Gastroesophageal sphincter (tissue), 4 donors: ENCODE results near the gene NRXN3. TPM values are rescaled to one million over a fixed set of nuclear protein-coding genes. Genes with fewer than 3 reads are reported as not detected.

Source experiments
- ATAC-seq: fragments of 150-250 bp; one replicate; pipeline ENCODE4 v1.9.1; 2016; ENCODE audit warnings: mild to moderate bottlenecking, moderate library complexity
- H3K27ac ChIP-seq, 4 donors: fragments of 200-600 bp; sonication (generic) in 3 of 4; 1 replicate in 3 of 4; 2 replicates in 1 of 4; pipeline ENCODE4 v1.5.1; 2016 to 2019
- H3K27me3 ChIP-seq: fragments of 200-600 bp; sonication (generic); one replicate; pipeline ENCODE4 v1.5.1; 2019
- H3K36me3 ChIP-seq, 2 donors: fragments of 200-600 bp; sonication (generic); one replicate each; pipeline ENCODE4 v1.5.1; 2019; ENCODE audit warnings: control low read depth in 1 of 2
- H3K4me1 ChIP-seq, 3 donors: fragments of 200-600 bp; sonication (generic); 1 replicate in 2 of 3; 2 replicates in 1 of 3; pipeline ENCODE4 v1.5.1; 2016 to 2019; ENCODE audit warnings: control low read depth in 2 of 3
- H3K4me3 ChIP-seq, 2 donors: fragments of 200-600 bp; sonication (generic); one replicate each; pipeline ENCODE4 v1.5.1; 2019; ENCODE audit warnings: mild to moderate bottlenecking in 1 of 2, moderate library complexity in 1 of 2
- H3K9me3 ChIP-seq, 3 donors: fragments of 200-600 bp; sonication (generic); one replicate each; pipeline ENCODE4 v1.5.1; 2017 to 2019; ENCODE audit warnings: control low read depth in 2 of 3
- CTCF ChIP-seq, 4 experiments: fragments of 200-600 bp in 2 of 4; fragments of 450-650 bp in 2 of 4; sonication (generic) in 1 of 4; IDR thresholded peaks; one replicate each; pipeline ENCODE4 v1.5.1; 2017 to 2019; ENCODE audit warnings: antibody characterized with exemption in 4 of 4, mild to moderate bottlenecking in 2 of 4, moderate library complexity in 2 of 4
- EP300 ChIP-seq: sonication (generic); formaldehyde crosslinking; IDR thresholded peaks from one replicate; pipeline ENCODE4 v1.6.1; 2017; ENCODE audit warnings: antibody characterized with exemption, mild to moderate bottlenecking
- POLR2A ChIP-seq, 2 donors: fragments of 450-650 bp; IDR thresholded peaks; one replicate each; pipeline ENCODE4 v1.6.1; 2017; ENCODE audit warnings: antibody characterized with exemption in 2 of 2, mild to moderate bottlenecking in 2 of 2, moderate library complexity in 1 of 2
- POLR2AphosphoS5 ChIP-seq: sonication (generic); formaldehyde crosslinking; IDR thresholded peaks from one replicate; pipeline ENCODE4 v1.6.1; 2017; ENCODE audit warnings: antibody characterized with exemption
- WGBS, 2 donors: methylation state at CpG; one replicate each; pipeline ENCODE4 v1.1.5; 2018; ENCODE audit warnings: low coverage in 1 of 2; 5-methylcytosine and 5-hydroxymethylcytosine counted together
- total RNA-seq, 4 donors: library from RNA; depleted of rRNA; stranded (reverse); fragments of >200 nt; gene quantifications; one replicate each; pipeline ENCODE4 v1.1.0, GENCODE V29; 2016

Gene NRXN3
- total RNA-seq, 4 donors from 2014 or later = 74.2 to 192 (median 98.2) TPM

DNA sequence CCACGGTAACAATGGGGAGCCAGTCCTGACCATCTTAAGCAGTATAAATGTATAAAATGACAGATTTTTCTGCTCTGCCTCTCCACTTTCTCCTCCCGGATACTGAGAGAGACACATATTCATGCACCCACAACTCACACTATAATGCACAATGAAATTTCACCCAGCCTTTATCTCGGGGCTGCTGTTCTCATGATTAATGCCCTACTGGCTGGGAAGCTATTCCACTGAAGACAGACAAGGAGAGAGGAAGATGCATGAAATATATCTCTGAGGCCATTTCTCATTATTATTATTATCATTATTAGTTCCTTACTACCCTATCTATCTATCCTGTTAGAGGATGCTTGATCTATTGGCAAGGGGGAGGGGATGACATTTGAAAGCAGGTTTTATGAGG is 1539.4 kb downstream of the NRXN3 start:
- H3K27ac ChIP-seq = no peak overlapping the region
- H3K4me1 ChIP-seq = peaks cover 0 to 24% (median 2%) of the 10 kb centered on the region in 3 donors
- no peaks in the 10 kb centered on the region for H3K27me3 ChIP-seq
- no peak for ATAC-seq
- no peaks in the 10 kb centered on the region for H3K9me3 ChIP-seq
- TF ChIP-seq EP300 (no peak), POLR2AphosphoS5 (no peak), POLR2A (IDR thresholded peaks at IDR 0.05) (no peak), CTCF (IDR thresholded peaks at IDR 0.05) (no peak)
- 41 to 67% methylated on average over 2 to 3 of the region's 3 CpGs for WGBS, 2 donors
- no peaks in the 10 kb centered on the region for H3K36me3 ChIP-seq
- no peak overlapping the region for H3K4me3 ChIP-seq

DNA sequence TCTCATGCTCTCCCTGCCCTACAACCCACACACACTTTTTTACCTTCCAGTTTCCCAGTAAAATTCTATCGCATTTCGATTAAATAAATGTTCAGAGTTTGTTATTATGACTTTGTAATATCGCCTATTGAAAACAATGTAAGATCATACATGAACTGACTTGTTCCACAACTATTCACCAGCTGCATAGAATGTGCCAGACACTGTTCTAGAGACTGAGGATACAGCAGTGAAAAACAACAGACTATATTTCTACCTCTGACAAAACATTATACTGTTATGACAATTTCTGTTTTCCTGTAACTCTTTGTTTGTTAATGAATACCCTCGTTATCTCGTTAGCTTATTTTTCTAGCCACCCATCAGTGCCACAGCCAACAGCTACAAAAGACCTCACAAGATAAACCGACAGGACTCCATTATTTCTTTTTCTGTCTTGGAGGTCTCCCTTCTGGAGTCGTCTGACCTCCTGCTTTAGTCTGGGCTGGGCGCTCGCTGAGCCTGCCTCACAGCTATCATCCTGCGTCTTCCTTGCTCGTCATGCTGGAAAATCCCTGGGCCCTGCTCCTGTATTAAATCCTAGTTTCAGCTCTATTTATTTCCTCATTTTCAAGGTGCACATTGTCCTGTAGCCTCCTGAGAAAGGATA is 1542.3 kb downstream of the NRXN3 start:
- no peak overlapping the region for H3K27ac ChIP-seq
- no peaks in the 10 kb centered on the region for H3K9me3 ChIP-seq
- 64 to 67% methylated on average over 9 to 11 of the region's 11 CpGs for whole genome bisulfite sequencing, 2 donors
- no peak for TF ChIP-seq POLR2A (IDR thresholded peaks at IDR 0.05)
- TF ChIP-seq POLR2AphosphoS5 = no peak
- TF ChIP-seq EP300 = no peak
- TF ChIP-seq CTCF (IDR thresholded peaks at IDR 0.05) = no peak
- no peak overlapping the region for H3K4me3 ChIP-seq
- no peak for ATAC-seq
- no peaks in the 10 kb centered on the region for H3K36me3 ChIP-seq
- H3K4me1 ChIP-seq = peaks cover 0 to 8% (median 0%) of the 10 kb centered on the region in 3 donors
- no peaks in the 10 kb centered on the region for H3K27me3 ChIP-seq

DNA sequence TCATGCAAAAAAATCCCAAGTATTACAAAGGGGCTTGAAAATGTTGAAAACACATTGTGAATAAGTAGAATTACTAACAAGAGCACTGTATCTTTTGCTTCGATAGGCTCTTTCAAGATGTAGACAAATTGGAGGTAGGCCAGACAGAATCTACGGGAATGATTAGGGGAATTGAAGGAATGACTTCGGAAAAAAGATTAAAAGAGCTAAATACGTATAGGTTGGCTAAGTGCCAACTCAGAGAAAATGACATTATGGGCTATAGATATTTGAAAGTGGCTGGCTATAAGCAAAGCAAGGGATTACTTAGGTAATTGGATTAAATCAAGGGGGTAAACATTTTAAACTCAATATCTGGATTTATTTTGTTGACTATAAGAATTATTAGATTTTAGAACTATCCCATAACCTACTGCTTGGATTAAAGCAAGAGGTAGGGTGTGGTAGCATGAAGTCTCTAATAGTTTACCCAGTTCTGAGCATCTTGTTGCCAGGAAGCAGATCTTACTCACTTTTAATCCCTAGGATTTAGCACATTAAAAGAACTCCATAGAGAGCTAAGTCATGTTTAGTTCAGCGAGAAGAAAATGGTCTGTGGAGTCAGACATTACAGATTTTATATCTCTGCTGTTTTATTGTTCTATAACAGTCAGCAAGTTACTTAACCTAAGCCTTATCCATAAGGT is 1551.4 kb downstream of the NRXN3 start:
- no peaks in the 10 kb centered on the region for H3K27me3 ChIP-seq
- H3K27ac ChIP-seq = no peak overlapping the region
- WGBS, 2 donors = 58 to 63% methylated on average over 5 of the region's 5 CpGs
- H3K4me1 ChIP-seq = peaks cover 0 to 19% (median 0%) of the 10 kb centered on the region in 3 donors
- no peak for TF ChIP-seq POLR2A (IDR thresholded peaks at IDR 0.05)
- no peak for TF ChIP-seq CTCF (IDR thresholded peaks at IDR 0.05)
- TF ChIP-seq EP300 = no peak
- no peak for TF ChIP-seq POLR2AphosphoS5
- no peak for ATAC-seq
- H3K9me3 ChIP-seq = no peaks in the 10 kb centered on the region
- no peak overlapping the region for H3K4me3 ChIP-seq
- H3K36me3 ChIP-seq = no peaks in the 10 kb centered on the region

- TF ChIP-seq POLR2AphosphoS5 (no peak), EP300 (no peak), CTCF (IDR thresholded peaks at IDR 0.05) (no peak), POLR2A (IDR thresholded peaks at IDR 0.05) (no peak)
- H3K4me1 ChIP-seq = peaks cover 0 to 19% (median 0%) of the 10 kb centered on the region in 3 donors
- H3K9me3 ChIP-seq = no peaks in the 10 kb centered on the region
- no peaks in the 10 kb centered on the region for H3K27me3 ChIP-seq
- H3K36me3 ChIP-seq = no peaks in the 10 kb centered on the region
- no peak overlapping the region for H3K4me3 ChIP-seq
- ATAC-seq = no peak
- WGBS, 2 donors = 70 to 76% methylated on average over 6 to 7 of the region's 7 CpGs
- H3K27ac ChIP-seq = no peak overlapping the region
These were observed 1555.0 kb downstream of the NRXN3 start for GRCh38 chr14:79724934-79725717.
